Neutrophil (primary cell): ENCODE results near the gene ARSB.

Experiments
- H3K27ac ChIP-seq: fragments of 200-600 bp; sonication (generic); 2 replicates; pipeline ENCODE4 v1.5.1; 2016; ENCODE audit warnings: mild to moderate bottlenecking, moderate library complexity
- H3K27me3 ChIP-seq: fragments of 200-600 bp; sonication (generic); 2 replicates; pipeline ENCODE4 v1.6.0; 2016; ENCODE audit warnings: mild to moderate bottlenecking
- H3K36me3 ChIP-seq: fragments of 200-600 bp; sonication (generic); 2 replicates; pipeline ENCODE4 v1.5.1; 2017
- H3K4me1 ChIP-seq, 2 experiments: fragments of 200-600 bp in 1 of 2; sonication (generic) in 1 of 2; 1 replicate in 1 of 2; 2 replicates in 1 of 2; pipeline versions ENCODE4 v1.5.1 to v1.6.1; 2013 to 2016; ENCODE audit warnings: low read depth in 1 of 2, low read length in 1 of 2, mild to moderate bottlenecking in 1 of 2, moderate library complexity in 1 of 2; ENCODE audit not compliant: control insufficient read depth in 1 of 2, insufficient read depth in 1 of 2
- H3K4me3 ChIP-seq, 2 experiments: fragments of 200-600 bp in 1 of 2; sonication (generic) in 1 of 2; 1 replicate in 1 of 2; 2 replicates in 1 of 2; pipeline ENCODE4 v1.5.1; 2013 to 2016; ENCODE audit warnings: low read depth in 1 of 2, low read length in 1 of 2, mild to moderate bottlenecking in 1 of 2, moderate library complexity in 1 of 2
- H3K9me3 ChIP-seq: fragments of 200-600 bp; sonication (generic); 2 replicates; pipeline ENCODE4 v1.5.1; 2016
- TF ChIP-seq, protein P1 (sequence below): fragments of 200-600 bp; sonication (generic); IDR thresholded peaks from 2 replicates; pipeline ENCODE4 v1.5.1; 2016; ENCODE audit warnings: antibody characterized with exemption

The ARSB gene

DNA sequence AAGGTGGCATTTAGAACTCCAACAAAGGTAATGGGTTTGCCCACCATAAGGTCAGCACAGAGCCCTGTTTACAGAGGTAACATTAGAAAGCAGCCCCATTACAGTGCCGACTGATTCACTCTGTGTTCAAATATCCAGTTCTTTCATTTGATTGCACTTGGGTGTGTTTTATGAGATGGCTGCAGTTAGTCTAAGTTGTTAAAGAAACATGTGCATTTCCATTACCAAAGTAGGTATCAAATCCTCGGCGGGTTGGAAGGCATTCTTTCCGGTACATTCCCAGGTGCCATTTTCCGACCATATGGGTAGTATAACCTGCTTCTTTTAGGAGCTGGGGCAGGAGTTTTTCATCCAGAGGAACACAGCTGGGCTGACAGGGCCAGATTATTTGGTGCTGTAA, 16.3 kb downstream of the ARSB start:
- TF ChIP-seq, protein P1, sequence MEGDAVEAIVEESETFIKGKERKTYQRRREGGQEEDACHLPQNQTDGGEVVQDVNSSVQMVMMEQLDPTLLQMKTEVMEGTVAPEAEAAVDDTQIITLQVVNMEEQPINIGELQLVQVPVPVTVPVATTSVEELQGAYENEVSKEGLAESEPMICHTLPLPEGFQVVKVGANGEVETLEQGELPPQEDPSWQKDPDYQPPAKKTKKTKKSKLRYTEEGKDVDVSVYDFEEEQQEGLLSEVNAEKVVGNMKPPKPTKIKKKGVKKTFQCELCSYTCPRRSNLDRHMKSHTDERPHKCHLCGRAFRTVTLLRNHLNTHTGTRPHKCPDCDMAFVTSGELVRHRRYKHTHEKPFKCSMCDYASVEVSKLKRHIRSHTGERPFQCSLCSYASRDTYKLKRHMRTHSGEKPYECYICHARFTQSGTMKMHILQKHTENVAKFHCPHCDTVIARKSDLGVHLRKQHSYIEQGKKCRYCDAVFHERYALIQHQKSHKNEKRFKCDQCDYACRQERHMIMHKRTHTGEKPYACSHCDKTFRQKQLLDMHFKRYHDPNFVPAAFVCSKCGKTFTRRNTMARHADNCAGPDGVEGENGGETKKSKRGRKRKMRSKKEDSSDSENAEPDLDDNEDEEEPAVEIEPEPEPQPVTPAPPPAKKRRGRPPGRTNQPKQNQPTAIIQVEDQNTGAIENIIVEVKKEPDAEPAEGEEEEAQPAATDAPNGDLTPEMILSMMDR: no peak
- Histone ChIP-seq H3K27me3 (no peaks in the 10 kb centered on the region), H3K4me1 (peaks cover 0 to 7% of the 10 kb centered on the region in 2 experiments), H3K27ac (no peak overlapping the region), H3K9me3 (no peaks in the 10 kb centered on the region), H3K36me3 (peaks cover 23% of the 10 kb centered on the region), H3K4me3 (no peak overlapping the region)

DNA sequence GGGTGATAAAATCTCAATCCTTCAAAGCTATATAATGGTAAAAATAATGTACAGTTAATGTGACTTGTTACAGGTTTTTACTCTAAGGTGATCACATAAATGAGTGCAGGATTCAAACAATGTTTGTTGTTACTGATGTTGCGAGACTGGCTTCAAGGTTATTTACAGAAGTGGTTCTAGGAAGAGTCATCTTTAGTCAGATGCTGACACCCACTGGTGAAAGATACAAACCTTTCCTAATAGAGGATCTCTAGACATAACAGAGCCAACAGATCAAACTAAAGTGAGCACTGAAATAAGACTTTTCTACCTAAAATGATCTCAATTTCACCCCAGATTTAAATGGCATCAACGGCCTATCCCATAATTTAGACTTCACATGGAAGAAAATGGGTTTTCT, 20.2 kb downstream of the ARSB start:
- Histone ChIP-seq H3K36me3 (peaks cover 40% of the 10 kb centered on the region), H3K4me3 (no peak overlapping the region), H3K27ac (no peak overlapping the region), H3K4me1 (no peaks in the 10 kb centered on the region), H3K27me3 (no peaks in the 10 kb centered on the region), H3K9me3 (no peaks in the 10 kb centered on the region)
- TF ChIP-seq, protein P1: no peak

DNA sequence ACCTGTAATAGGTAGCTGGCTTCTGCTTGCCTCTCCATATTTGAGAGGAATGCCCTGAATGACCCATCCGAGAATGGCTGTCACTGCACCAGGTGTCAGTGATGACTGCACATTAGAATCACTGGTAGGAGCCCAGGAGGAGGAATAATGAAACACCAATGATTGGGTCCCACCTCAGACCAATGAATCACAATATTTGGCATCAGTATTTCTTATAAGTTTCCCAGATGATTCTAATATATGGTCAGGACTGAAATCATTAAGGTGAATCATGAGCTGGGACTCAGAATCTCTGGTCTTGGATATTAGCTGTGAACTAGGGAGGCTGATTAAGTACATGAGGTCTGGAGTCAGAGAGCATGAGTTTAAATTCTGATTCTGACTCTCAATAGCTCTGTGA, 23.4 kb downstream of the ARSB start:
- H3K36me3 ChIP-seq: peaks cover 26% of the 10 kb centered on the region
- no peaks in the 10 kb centered on the region for H3K27me3 ChIP-seq
- no peaks in the 10 kb centered on the region for H3K4me1 ChIP-seq
- H3K4me3 ChIP-seq: no peak overlapping the region
- no peak overlapping the region for H3K27ac ChIP-seq
- TF ChIP-seq, protein P1: no peak
- H3K9me3 ChIP-seq: no peaks in the 10 kb centered on the region

DNA sequence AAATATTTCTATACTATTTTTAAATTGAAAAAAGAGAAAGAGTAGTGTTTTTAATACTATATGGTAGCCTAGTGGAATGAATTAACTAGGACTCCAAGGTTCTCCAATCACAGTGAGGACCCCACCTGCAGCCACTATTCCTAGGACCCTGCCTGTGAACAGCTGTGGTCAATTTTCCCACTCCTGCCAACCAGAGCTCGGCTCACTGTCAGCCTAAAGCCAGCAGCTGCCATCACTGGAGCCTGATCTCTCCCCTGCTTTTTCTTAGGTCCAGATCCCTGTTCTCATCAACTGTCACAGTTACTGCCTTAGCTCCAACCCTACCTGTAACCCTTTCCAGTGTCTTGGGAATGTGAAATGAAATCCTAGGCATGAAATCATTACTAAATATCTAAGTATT, 25.3 kb downstream of the ARSB start:
- peaks cover 31% of the 10 kb centered on the region for H3K36me3 ChIP-seq
- no peaks in the 10 kb centered on the region for H3K9me3 ChIP-seq
- H3K4me1 ChIP-seq: no peaks in the 10 kb centered on the region
- TF ChIP-seq, protein P1: no peak
- H3K4me3 ChIP-seq: no peak overlapping the region
- no peak overlapping the region for H3K27ac ChIP-seq
- H3K27me3 ChIP-seq: no peaks in the 10 kb centered on the region

DNA sequence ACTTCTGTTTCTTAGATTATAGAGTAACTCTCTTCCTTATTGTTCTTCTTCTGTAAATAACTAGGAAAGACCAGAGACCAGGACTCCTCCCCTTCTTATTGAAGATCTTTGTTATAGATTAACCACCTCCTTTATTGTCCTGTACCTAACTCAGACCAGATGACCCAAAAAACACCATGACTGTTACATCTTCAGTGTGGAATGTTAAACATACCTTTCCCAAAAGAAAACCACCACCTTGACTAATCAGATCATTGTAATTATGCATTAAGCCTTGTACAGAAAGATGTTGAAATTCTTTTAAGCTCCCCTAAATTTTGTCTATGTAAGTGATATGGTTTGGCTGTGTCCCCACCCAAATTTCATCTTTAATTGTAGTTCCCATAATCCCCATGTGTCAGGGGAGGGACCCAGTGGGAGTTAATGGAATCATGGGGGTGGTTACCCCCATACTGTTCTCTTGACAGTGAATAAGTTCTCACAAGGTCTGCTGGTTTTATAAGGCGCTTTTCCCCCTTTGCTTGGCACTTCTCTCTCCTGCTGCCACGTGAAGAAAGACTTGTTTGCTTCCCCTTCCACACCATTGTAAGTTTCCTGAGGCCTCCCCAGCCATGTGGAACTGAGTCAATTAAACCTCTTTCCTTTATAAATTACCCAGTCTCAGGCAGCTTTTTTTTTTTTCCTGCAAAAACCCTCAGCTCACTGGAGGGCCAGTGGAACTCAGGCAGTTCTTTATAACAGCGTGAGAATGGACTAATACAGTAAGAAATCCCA, 26.3 kb downstream of the ARSB start:
- Histone ChIP-seq H3K36me3 (peaks cover 24% of the 10 kb centered on the region), H3K4me3 (no peak overlapping the region), H3K27me3 (no peaks in the 10 kb centered on the region), H3K4me1 (no peaks in the 10 kb centered on the region), H3K27ac (no peak overlapping the region), H3K9me3 (no peaks in the 10 kb centered on the region)
- TF ChIP-seq, protein P1: no peak
